GM12878 (cell line): ENCODE data around the gene RAB30.

Source experiments
- CTCF ChIP-seq, 3 experiments: IDR thresholded peaks in 2 of 3; conservative IDR thresholded peaks in 1 of 3; 2 replicates each; pipeline ENCODE4 v1.5.1; 2011; ENCODE audit warnings: low read depth in 3 of 3, low read length in 3 of 3, mild to moderate bottlenecking in 3 of 3, control low read depth in 2 of 3, moderate library complexity in 2 of 3, inconsistent platforms in 1 of 3, mixed read lengths in 1 of 3; ENCODE audit not compliant: control insufficient read depth in 2 of 3, insufficient read depth in 1 of 3; ENCODE audit errors: extremely low read depth in 1 of 3
- FOXM1 ChIP-seq: IDR thresholded peaks from 2 replicates; pipeline ENCODE4 v1.6.1; 2012; ENCODE audit warnings: low read depth, mild to moderate bottlenecking, inconsistent platforms, low read length, moderate library complexity
- KLF5 ChIP-seq: fragments of 450-650 bp; IDR thresholded peaks from 2 replicates; pipeline ENCODE4 v1.6.1; 2014; ENCODE audit warnings: mild to moderate bottlenecking; ENCODE audit not compliant: partially characterized antibody
- POLR2AphosphoS5 ChIP-seq: IDR thresholded peaks from 2 replicates; pipeline ENCODE4 v1.6.1; 2011; ENCODE audit warnings: mild to moderate bottlenecking, low read length, inconsistent platforms
- RBBP5 ChIP-seq: fragments of 200-600 bp; sonication (generic); conservative IDR thresholded peaks from 2 replicates; pipeline ENCODE4 v1.6.1; 2016
- RELB ChIP-seq: fragments of 450-650 bp; IDR thresholded peaks from 2 replicates; pipeline ENCODE4 v1.6.1; 2017; ENCODE audit warnings: low read depth, mild to moderate bottlenecking, moderate library complexity
- REST ChIP-seq: IDR thresholded peaks from 2 replicates; pipeline ENCODE4 v1.6.1; 2012; ENCODE audit warnings: mild to moderate bottlenecking, low read depth, low read length
- SREBF2 ChIP-seq: IDR thresholded peaks from 2 replicates; pipeline ENCODE4 v1.6.1; 2012; ENCODE audit warnings: mild to moderate bottlenecking, low read length
- SRF ChIP-seq, 2 experiments: IDR thresholded peaks; 2 replicates each; pipeline ENCODE4 v1.6.1; 2011; ENCODE audit warnings: low read depth in 2 of 2, low read length in 2 of 2, mild to moderate bottlenecking in 1 of 2, moderate library complexity in 1 of 2
- TBL1XR1 ChIP-seq: IDR thresholded peaks from 2 replicates; pipeline ENCODE4 v1.6.1; 2012; ENCODE audit warnings: low read depth, low read length, improper control_type of control experiment
- ZNF384 ChIP-seq: IDR thresholded peaks from 2 replicates; pipeline ENCODE4 v1.6.1; 2012; ENCODE audit warnings: low read depth, mild to moderate bottlenecking, low read length, improper control_type of control experiment, borderline replicate concordance

- TF ChIP-seq ZNF384, result no peak
- TF ChIP-seq CTCF (IDR thresholded peaks at IDR 0.05 in 2 of 3, conservative IDR thresholded peaks at IDR 0.05 in 1 of 3; ENCODE audit: control insufficient read depth in 2 of 3, extremely low read depth in 1 of 3, insufficient read depth in 1 of 3, low read depth in 3 of 3, low read length in 3 of 3), result no peak
- TF ChIP-seq SRF (IDR thresholded peaks at IDR 0.05; ENCODE audit: low read depth in 2 of 2, low read length in 2 of 2), result no peak
- TF ChIP-seq RELB, result no peak; the same call in none of the 2 replicates
- no peak for TF ChIP-seq SREBF2
- no peak for TF ChIP-seq POLR2AphosphoS5
- TF ChIP-seq RBBP5, result no peak
- no peak for TF ChIP-seq REST
- no peak for TF ChIP-seq KLF5
- TF ChIP-seq FOXM1, result no peak
- no peak for TF ChIP-seq TBL1XR1
Measured at GRCh38 chr11:83070731-83071566, 748 bp downstream of the RAB30 start.
